Hepatic stellate cell (primary cell): Measurements from ENCODE around the gene ATXN3L.

Experiments
- DNase-seq: peaks from one replicate; pipeline ENCODE4 v3.0.0; 2011; ENCODE audit warnings: low spot score

Gene ATXN3L

DNA sequence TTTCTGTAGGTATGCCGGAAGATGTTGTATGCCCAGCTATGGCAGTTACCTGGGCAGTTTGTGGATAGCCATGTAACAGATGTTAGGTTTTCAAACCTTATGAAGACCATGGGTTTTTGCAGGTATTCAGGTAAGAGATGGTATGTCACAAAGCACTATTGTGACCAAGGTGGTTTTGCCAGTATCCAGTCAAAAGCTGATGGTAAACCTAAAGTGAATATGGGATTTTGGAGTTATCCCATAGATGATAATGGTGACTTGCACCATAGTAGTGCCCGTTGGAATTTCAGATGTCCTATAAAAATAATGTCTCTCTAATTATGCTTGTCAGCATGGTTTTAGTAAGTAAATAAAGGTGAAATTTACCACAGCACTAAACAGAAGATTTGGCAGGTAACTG lies at the start of gene ATXN3L:
Gene ATXN3L (minus strand): TSS at position 101 of the 400 bp plus-strand sequence. CDS start 119 bp downstream, outside the sequence.
- no peak for DNase-seq

DNA sequence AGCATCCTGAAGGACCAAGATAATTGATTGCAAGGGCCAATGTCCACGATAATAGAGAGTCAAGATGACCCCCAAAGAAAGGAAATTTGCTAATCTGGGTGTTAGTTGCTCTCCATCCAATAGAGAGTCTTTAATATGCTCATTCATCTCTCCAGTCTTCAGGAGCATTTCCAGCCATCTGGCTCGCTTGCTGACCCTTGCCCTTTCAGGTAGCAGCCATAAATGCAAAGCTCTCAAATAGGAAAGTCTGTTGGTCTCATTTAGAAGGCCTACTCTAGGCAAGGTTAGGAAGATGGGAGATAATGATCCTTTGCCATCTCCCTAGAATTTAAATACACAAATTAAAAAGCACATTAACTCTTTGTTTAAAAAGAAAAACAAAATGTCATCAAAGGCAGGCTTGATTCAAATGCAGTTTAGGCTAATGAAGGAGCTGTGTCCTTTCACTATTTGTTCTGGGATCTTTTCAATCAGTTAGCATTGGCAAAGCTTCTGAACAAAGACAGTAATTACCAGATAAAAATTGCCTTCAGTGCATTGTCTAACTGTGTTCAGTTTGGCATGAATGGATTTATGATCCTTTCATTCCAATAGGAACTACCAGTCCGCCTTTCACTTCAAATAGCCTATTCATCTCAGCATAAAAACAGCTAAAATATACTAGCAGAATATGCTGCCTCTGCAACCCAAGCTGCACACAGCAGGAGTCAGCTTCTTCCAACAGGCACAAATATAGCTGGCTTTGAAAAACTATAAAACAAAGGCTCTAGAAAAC lies 49.6 kb upstream of the ATXN3L start:
- DNase-seq = no peak

DNA sequence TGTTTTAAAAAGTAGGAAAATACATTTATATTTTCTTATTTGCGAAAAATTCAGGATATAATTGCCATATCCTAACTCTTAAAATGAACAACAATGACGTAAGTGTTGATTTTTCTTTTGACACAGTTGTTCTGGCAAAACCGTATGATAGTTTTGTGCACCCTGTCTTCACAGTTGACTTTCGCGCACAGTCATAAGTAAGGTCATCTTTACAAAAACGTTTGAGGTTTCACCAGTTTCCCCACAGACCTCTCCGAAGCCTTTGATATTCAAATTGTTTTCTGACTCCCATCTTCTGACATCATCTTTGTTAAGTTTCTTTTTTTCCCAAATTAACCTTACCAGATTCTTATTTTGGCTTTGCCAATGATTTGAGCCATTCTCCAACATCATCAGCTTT lies 48.1 kb upstream of the ATXN3L start:
- no peak for DNase-seq

GRCh38 chrX:13366698-13367097 lies 46.8 kb upstream of the ATXN3L start:
- DNase-seq = no peak

- no peak for DNase-seq
These were observed 45.3 kb upstream of the ATXN3L start for GRCh38 chrX:13365161-13365560.

GRCh38 chrX:13364230-13364857 lies 44.5 kb upstream of the ATXN3L start:
- DNase-seq = no peak

DNA sequence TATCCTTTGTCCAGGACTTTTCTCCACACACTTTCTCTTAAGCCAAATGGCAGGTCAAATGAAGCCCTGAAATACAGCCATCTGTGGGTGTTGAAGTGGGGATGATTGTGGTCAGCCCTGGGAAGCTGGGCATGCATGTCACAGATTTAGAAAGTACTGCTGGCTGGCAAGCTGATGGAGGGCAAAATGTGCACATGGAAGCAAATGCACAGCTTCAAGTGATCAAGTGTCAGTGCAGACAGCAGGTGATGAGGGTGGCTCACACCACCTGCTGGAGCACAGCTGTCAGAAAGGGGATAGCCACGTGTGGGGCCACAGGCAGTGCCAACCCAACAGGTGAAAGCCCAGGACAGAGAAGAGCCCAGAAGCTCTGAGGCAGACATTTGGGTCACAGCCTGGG lies 40.3 kb upstream of the ATXN3L start:
- no peak for DNase-seq

DNA sequence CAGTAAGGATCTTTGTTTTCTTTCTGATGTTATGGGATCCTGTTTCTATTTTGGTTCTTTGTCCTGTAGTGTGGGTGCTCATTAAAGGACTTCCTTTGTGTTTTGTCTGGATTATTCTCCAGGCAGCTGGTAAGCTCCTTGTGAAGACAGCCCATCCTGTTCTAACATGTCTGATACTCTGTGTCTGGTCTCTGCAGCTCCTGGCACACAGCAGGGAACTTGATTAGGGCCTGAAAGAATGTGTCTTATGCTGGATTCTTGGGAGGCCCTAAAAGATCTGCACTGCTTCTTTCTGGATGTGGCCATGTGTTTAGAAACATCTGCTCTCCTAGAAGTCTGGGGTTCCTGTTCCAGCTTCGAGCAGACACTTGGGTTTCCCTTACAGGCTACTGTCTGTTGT lies 38.1 kb upstream of the ATXN3L start:
- no peak for DNase-seq

DNA sequence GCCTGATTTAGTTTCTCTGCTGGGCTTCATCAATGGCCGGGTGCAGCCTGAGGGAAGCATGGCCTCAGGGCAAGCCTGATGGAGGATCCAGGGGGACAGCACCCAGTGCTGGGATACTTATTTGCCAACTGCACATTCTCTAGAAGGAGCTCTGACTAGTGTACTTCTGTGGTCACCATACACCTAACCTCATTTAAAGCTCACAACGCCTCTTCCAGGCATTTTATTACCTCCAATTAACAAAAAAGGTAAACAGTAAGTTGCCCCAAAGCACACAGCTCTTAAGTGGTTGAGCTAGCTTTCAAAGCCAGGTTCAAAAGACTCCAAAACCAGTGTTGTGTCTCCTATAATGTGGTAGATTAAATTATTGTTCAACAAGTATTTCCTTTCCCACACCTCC lies 26.8 kb upstream of the ATXN3L start:
- no peak for DNase-seq

- no peak for DNase-seq
These were observed 25.6 kb upstream of the ATXN3L start for GRCh38 chrX:13345438-13345837.

DNA sequence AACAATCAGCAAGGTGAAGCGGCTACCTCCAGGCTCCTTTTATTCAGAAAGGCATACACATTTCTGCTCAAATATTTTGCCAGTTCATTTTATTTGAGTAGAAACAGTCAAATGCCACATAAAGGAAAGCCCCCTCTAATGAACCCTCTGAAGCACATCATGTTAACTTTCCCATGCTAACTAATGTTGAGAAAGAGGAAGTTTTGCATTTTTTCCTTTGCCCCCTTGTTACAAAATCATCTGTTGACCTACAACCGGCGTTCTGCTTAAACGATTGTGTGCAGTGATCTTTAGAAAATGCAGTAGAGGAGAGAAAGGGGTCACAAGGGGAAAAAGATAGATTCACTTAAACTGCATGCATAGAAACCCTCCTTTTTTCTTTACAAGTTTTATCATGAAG lies 25.2 kb upstream of the ATXN3L start:
- no peak for DNase-seq

DNA sequence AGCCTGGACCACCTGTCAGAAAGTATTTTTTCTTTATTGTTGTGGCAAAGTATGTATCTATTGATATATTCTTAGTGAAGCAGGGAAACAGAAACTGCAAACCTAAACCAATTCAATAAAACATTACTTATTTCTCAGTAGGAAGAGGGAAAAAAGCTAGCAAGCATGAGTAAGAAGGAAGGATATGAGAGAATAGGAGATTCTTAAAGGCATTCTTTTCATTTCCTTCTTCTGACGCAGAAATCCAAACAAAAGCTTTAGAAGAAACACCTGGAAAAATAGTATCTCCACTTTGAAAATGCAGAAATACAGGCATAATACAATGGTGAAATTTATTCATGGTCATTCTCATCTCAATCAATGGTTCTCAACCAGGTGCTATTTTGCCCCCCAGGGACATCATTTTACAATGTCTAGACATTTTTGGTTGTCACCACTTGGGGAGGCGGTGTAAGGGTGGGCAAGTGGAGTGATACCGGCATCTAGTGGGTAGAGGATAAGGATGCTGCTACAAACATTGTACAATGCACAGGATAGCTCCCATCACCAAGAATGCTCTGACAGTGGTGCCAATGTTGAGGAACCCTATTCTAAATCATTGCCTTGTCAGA lies 21.7 kb upstream of the ATXN3L start:
- no peak for DNase-seq

DNA sequence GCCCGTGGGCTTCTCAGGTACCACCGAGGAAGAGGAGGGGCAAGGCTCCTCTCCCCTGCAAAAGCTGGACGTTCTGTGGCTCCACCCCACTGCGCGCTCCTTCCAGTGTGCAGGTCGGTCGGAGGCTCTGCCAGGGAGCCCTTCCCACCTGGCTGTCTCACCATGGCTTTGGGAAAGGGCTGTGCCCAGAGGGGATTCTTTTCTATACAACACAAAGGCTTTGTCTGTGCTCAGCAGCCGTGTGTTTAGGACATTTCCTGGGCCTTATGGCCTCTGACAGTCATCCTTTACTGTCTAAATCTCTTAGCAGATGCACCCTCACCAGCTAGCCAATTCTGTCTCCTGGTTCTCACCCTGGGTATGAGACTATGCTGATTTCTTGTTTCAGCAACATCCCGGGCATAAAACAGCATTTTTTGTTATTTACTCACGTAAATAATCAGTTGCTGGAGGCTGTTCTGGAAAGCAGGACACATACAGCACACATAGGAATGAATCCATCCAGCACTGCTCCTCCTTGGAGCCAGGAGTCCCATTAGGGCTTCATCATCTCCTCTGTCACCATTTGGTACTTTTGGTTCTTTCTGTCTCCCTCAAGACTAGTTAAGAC lies 20.4 kb upstream of the ATXN3L start:
- no peak for DNase-seq

DNA sequence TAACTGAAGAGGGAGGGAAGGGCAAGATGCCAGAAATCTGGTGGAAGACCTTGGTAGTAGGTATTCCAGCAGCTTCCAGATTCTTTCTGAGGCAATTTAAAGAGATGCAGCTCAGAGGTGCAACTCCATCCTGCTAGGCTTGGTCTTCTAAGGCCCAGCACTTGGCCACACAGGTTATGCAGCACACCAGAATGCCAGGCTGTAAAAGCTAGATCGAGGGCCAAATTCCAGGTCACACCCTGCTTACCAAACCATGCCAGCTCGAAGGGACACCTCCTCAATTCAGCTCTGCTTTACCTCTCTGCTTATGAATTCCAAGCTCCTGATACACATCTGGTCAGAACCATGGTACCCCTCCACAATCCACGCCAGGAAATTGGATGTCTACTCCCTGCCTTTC lies 19.8 kb upstream of the ATXN3L start:
- DNase-seq = no peak

DNA sequence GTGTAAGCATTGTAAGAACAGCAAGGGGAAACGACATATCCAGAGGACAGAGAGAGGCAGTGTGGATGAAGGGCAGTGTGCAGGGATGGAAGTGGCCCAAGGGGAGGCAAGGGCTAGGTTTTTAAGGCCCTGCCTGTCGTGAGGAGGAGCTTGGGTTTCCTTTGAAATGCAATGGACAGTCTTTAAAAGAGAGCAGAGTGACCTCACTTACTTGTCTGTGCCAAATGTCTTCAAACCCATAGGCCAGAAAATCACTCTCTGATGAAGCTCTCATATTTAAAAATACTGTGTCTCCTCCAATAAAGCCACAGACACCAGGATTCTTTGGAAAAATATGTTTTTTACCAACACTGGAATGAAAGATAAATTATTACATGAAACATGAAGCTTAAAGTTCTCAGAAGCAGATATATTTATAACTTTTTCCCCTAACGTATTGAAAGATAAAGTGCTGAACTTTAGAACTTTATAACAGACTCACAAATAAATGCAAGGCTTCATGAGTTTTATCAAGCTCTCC lies 19.2 kb upstream of the ATXN3L start:
- DNase-seq = no peak

GRCh38 chrX:13334491-13334890 lies 14.6 kb upstream of the ATXN3L start:
- no peak for DNase-seq

DNA sequence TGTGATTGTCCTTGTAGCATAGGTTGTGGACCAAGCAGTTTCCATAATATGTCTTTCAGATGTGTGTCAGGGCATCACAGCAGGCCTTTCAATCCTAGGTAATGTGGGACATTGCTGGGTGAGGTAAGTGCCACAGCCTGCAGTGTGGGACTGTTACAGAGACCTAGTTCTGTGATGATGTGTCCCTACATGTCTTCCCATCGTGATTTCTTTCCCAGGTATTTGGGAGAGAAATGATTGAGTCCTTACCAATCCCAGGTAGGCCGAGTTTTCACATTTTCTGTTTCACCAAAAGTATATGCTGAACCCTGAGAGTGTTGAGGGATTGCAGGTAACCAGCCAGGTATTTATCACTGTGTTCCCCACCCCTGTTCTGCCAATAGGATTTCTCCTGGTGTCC lies 10.6 kb upstream of the ATXN3L start:
- no peak for DNase-seq

DNA sequence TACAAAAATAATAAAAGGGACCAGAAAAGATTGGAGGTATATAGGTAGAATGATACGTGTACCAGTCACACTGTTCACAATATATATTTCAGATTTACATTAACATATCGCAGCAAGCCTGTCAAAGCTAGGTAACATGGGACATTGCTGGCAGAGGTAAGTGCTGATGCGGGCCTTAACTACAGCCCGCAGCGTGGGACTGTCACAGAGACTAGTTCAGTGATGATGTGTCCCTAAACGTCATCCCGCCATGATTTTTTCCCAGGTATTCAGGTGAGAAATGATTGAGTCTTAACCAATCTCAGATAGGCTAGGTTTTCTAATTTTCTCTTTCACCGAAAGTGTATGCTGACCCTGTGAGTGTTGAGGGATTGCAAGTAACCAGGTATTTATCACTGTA lies 7.8 kb upstream of the ATXN3L start:
- DNase-seq = no peak

DNA sequence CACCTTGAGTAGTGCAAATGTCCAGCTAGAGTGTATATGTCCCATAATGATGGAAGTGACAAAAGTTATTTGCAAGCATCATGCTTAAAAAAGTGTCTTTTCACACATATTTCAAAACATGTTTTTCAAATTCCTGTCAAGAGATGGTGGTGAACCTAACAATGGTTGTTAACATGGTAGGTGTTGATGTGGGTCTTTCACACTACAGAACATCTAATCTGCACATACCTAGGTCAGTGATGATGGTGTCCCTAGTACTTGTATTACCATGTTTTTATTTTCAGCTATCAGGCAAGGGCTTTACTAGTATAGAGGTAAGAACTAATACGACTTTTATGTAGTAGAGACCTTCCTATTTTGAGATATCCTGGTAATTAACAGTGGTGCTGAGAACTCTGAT lies 3.4 kb upstream of the ATXN3L start:
- DNase-seq = no peak

DNA sequence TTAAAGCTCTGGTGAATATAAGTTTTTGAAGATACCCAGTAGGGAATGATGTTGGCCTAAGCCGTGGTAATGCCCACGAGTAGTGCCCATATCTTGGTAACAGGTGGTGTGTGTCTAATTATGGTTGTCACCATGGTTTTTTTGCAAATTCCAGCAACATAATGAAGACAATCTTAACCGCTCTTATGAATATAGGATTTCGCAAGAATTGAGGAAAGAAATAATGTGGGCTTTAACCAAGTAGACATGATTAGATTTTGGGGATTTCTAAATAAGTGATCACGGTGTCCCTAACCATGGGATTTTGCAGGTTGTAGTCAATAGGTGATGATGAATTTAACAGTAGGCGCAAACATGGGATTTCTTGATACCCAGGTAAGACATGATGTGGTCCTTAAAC lies 2.5 kb downstream of the ATXN3L start:
- no peak for DNase-seq

DNA sequence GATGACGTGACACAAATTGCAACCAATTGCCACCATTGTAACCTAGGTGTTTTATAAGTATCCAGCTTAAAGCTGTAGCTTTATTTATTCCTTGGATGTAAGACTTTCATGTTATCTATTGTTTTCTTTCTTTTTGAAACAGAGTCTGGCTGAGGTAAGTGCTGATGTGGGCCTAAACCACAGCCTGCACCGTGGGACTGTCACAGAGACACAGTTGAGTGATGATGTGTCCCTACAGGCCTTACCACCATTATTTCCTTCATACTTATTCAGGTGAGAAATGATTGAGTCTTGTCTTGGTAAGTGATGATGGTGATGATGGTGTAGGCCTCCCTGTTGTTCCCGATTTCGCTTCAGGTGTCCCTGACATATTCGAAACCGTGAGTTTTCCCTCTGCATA lies 8.3 kb downstream of the ATXN3L start:
- DNase-seq = no peak

DNA sequence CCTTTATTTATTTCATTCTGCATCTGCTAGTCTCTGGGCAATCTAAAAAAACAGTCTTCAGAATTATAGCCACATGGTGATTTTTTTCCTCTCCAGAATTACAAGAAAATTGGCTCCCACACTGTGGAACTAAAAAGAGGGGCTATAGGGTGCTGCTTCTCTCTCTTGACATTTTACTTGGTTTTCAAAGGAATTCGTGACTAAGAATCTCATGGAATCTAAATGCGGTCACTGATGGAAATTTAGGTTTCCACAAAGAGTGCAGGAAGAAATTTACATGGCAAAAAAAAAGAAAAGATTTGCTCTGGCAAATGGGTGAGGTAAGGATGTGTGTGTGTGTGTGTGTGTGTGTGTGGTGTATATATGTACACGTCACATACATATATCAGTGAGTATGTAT lies 10.2 kb downstream of the ATXN3L start:
- DNase-seq = no peak

DNA sequence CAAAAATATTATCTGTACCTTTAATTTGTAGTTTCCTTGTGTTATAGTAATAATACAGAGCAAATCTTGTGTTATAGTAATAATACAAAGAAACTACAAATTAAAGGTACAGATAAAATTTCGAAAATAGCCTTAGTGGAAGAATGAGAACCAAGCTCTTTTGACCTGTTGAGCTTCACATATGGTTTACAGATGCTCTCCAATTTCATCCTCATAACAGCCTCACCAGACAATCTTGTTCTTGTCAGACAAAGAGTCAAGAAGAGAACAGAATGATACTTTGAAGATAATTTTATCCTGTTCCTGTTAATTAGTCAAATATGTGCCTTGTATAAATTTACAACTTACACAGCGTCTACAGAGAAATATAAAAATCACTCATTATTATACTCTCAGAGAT lies 12.8 kb downstream of the ATXN3L start:
- DNase-seq = no peak
